GM23338 (cell line): ENCODE results near the gene DNASE1L1. TPM values are rescaled to one million over a fixed set of nuclear protein-coding genes. Genes with fewer than 3 reads are reported as not detected.

Experiments used
- ATAC-seq: fragments of 200-7000 bp; cut with Tn5 transposase; 3 replicates; pipeline ENCODE4 v1.9.1; 2020
- DNase-seq: peaks from one replicate; pipeline ENCODE4 v3.0.0-alpha.2; 2015; ENCODE audit warnings: low spot score
- H2AFZ ChIP-seq: fragments of 200-600 bp; sonication (generic); 2 replicates; pipeline ENCODE4 v1.8.0; 2016; ENCODE audit warnings: antibody characterized with exemption, mild to moderate bottlenecking, moderate library complexity
- H3F3A ChIP-seq: fragments of 200-600 bp; sonication (generic); replicated peaks from 2 replicates; pipeline ENCODE4 v1.8.0; 2017; ENCODE audit warnings: antibody characterized with exemption, mixed run types, low read depth
- H3K27ac ChIP-seq: fragments of 200-600 bp; sonication (generic); 2 replicates; pipeline ENCODE4 v1.6.1; 2016; ENCODE audit warnings: low read depth
- H3K27me3 ChIP-seq: fragments of 200-600 bp; sonication (generic); 2 replicates; pipeline ENCODE4 v1.8.0; 2016; ENCODE audit warnings: mild to moderate bottlenecking, mixed run types, moderate library complexity; ENCODE audit not compliant: insufficient read depth
- H3K36me3 ChIP-seq: fragments of 200-600 bp; sonication (generic); 2 replicates; pipeline ENCODE4 v1.8.0; 2016; ENCODE audit warnings: mild to moderate bottlenecking; ENCODE audit not compliant: insufficient read depth
- H3K4me1 ChIP-seq: fragments of 200-600 bp; sonication (generic); 2 replicates; pipeline ENCODE4 v1.8.0; 2016; ENCODE audit warnings: mild to moderate bottlenecking, moderate library complexity; ENCODE audit not compliant: insufficient read depth
- H3K4me2 ChIP-seq: fragments of 200-600 bp; sonication (generic); 2 replicates; pipeline ENCODE4 v1.7.1; 2017; ENCODE audit warnings: mixed run types
- H3K4me3 ChIP-seq: fragments of 200-600 bp; sonication (generic); 2 replicates; pipeline ENCODE4 v1.6.1; 2016; ENCODE audit warnings: mixed run types
- H3K79me2 ChIP-seq: fragments of 200-600 bp; sonication (generic); replicated peaks from 2 replicates; pipeline ENCODE4 v1.8.0; 2017; ENCODE audit warnings: mild to moderate bottlenecking; ENCODE audit not compliant: insufficient read depth
- H3K9me2 ChIP-seq: fragments of 200-600 bp; sonication (generic); 2 replicates; pipeline ENCODE4 v1.8.0; 2017; ENCODE audit not compliant: insufficient read depth
- H4K20me1 ChIP-seq: fragments of 200-600 bp; sonication (generic); replicated peaks from 2 replicates; pipeline ENCODE4 v1.8.0; 2017; ENCODE audit warnings: mild to moderate bottlenecking; ENCODE audit not compliant: insufficient read depth
- H3K27ac Mint-ChIP-seq: 2 replicates; pipeline ENCODE4 v1.8.0; 2020; ENCODE audit warnings: inconsistent platforms, mild to moderate bottlenecking, moderate library complexity, mixed read lengths
- H3K27me3 Mint-ChIP-seq: 3 replicates; pipeline ENCODE4 v1.8.0; 2022; ENCODE audit warnings: low read depth, mild to moderate bottlenecking, moderate library complexity, mixed read lengths, inconsistent platforms; ENCODE audit not compliant: insufficient read depth, poor library complexity
- H3K36me3 Mint-ChIP-seq: 3 replicates; pipeline ENCODE4 v1.8.0; 2021; ENCODE audit warnings: low read depth, mild to moderate bottlenecking, inconsistent platforms, moderate library complexity, mixed read lengths
- H3K4me1 Mint-ChIP-seq: 3 replicates; pipeline ENCODE4 v1.8.0; 2020; ENCODE audit warnings: mild to moderate bottlenecking, inconsistent platforms, mixed read lengths
- H3K4me3 Mint-ChIP-seq: 3 replicates; pipeline ENCODE4 v1.8.0; 2021; ENCODE audit warnings: moderate library complexity, mild to moderate bottlenecking, inconsistent platforms, mixed read lengths
- H3K9me3 Mint-ChIP-seq: 3 replicates; pipeline ENCODE4 v1.8.0; 2020; ENCODE audit warnings: moderate library complexity, mild to moderate bottlenecking, inconsistent platforms, mixed read lengths
- CREB1 ChIP-seq: fragments of 250-450 bp; sonication (Bioruptor Pico); IDR thresholded peaks from 2 replicates; pipeline ENCODE4 v1.5.0; 2020; ENCODE audit warnings: low read depth, mild to moderate bottlenecking, moderate library complexity
- CTCF ChIP-seq, 2 experiments: fragments of 200-600 bp in 1 of 2; sonication (generic) in 1 of 2; conservative IDR thresholded peaks; 2 replicates each; pipeline versions ENCODE4 v1.5.1 to v1.6.1; 2016 to 2017; ENCODE audit warnings: antibody characterized with exemption in 2 of 2, low read depth in 2 of 2, mild to moderate bottlenecking in 2 of 2, moderate library complexity in 1 of 2
- ETS1 ChIP-seq: IDR thresholded peaks from 2 replicates; pipeline ENCODE4 v1.6.1; 2016; ENCODE audit warnings: antibody characterized with exemption
- EZH2 ChIP-seq: fragments of 200-600 bp; sonication (generic); IDR thresholded peaks from one replicate; pipeline ENCODE4 v1.8.0; 2017; ENCODE audit warnings: antibody characterized with exemption, mild to moderate bottlenecking, low read depth; ENCODE audit not compliant: unreplicated experiment
- EZH2phosphoT487 ChIP-seq: fragments of 200-600 bp; sonication (generic); IDR thresholded peaks from one replicate; pipeline ENCODE4 v1.8.1; 2018; ENCODE audit warnings: antibody characterized with exemption; ENCODE audit not compliant: unreplicated experiment
- JUNB ChIP-seq: IDR thresholded peaks from one replicate; pipeline ENCODE4 v1.6.1; 2016; ENCODE audit warnings: antibody characterized with exemption; ENCODE audit not compliant: unreplicated experiment
- NANOG ChIP-seq: IDR thresholded peaks from 2 replicates; pipeline ENCODE4 v1.6.1; 2016; ENCODE audit warnings: antibody characterized with exemption, borderline replicate concordance
- POLR2AphosphoS5 ChIP-seq: IDR thresholded peaks from 2 replicates; pipeline ENCODE4 v1.6.1; 2016; ENCODE audit warnings: antibody characterized with exemption, low read depth
- REST ChIP-seq: IDR thresholded peaks from one replicate; pipeline ENCODE4 v1.6.1; 2018; ENCODE audit warnings: antibody characterized with exemption; ENCODE audit not compliant: unreplicated experiment
- STAT1 ChIP-seq: IDR thresholded peaks from one replicate; pipeline ENCODE4 v1.6.1; 2016; ENCODE audit warnings: antibody characterized with exemption; ENCODE audit not compliant: unreplicated experiment
- ZNF114 ChIP-seq: fragments of 250-450 bp; sonication (Bioruptor Pico); IDR thresholded peaks from 2 replicates; pipeline ENCODE4 v1.5.0; 2020; ENCODE audit warnings: mild to moderate bottlenecking, moderate library complexity
- ZNF331 ChIP-seq: fragments of 250-450 bp; sonication (Bioruptor Pico); IDR thresholded peaks from 2 replicates; pipeline ENCODE4 v1.5.0; 2020; ENCODE audit warnings: low read depth, mild to moderate bottlenecking, moderate library complexity
- ZNF462 ChIP-seq: fragments of 250-450 bp; sonication (Bioruptor Pico); IDR thresholded peaks from 2 replicates; pipeline ENCODE4 v1.5.0; 2020; ENCODE audit warnings: mild to moderate bottlenecking, moderate library complexity
- polyA plus RNA-seq: library from polyadenylated mRNA; unstranded; fragments of >200 nt; fragmentation: Nextera tagmentation; extraction: Ambion mirVana; gene quantifications from 2 replicates; pipeline ENCODE4 v1.2.1, GENCODE V29; 2016
- total RNA-seq: library from RNA; depleted of rRNA; stranded (reverse); fragments of >200 nt; shearing (Covaris generic); gene quantifications from 2 replicates; pipeline ENCODE4 v1.2.3, GENCODE V29; 2014

The DNASE1L1 gene
- total and polyA plus RNA-seq, 2 experiments from 2014 or later: 3.3 to 16.1 TPM

GRCh38 chrX:154380153-154380552, 28.9 kb downstream of the DNASE1L1 start:
- H3K4me1 Mint-ChIP-seq: peaks cover 18% of the 10 kb centered on the region
- H3K27me3 ChIP-seq: no peaks in the 10 kb centered on the region
- H3K4me3 ChIP-seq: peak overlapping the region; percentile 75
- peak overlapping the region; percentile 87 for H3K4me3 Mint-ChIP-seq
- no peaks in the 10 kb centered on the region for H3K9me3 Mint-ChIP-seq
- peak overlapping the region; percentile 97 for H3K27ac Mint-ChIP-seq
- no peaks in the 10 kb centered on the region for H4K20me1 ChIP-seq
- ATAC-seq (no peak), DNase-seq (no peak)
- peaks cover 12% of the 10 kb centered on the region for H3K27me3 Mint-ChIP-seq
- H3F3A ChIP-seq: no peaks in the 10 kb centered on the region
- peak overlapping the region; percentile 97 for H3K27ac ChIP-seq
- TF ChIP-seq CREB1 (CRISPR knock-in tag) (no peak), POLR2AphosphoS5 (no peak), ZNF331 (CRISPR knock-in tag) (no peak), JUNB (no peak), ZNF462 (no peak), ETS1 (no peak), STAT1 (no peak), NANOG (no peak), CTCF (conservative IDR thresholded peaks at IDR 0.05; ENCODE audit: low read depth in 2 of 2) (no peak), EZH2phosphoT487 (no peak), REST (no peak), ZNF114 (no peak), EZH2 (no peak)
- peaks cover 11% of the 10 kb centered on the region for H3K79me2 ChIP-seq
- peaks cover 20% of the 10 kb centered on the region for H3K36me3 Mint-ChIP-seq
- peaks cover 4% of the 10 kb centered on the region; the same call in 1 of the 2 replicates for H3K4me1 ChIP-seq
- no peak overlapping the region for H2AFZ ChIP-seq
- no peaks in the 10 kb centered on the region for H3K36me3 ChIP-seq
- H3K4me2 ChIP-seq: peak overlapping the region; percentile 80
- no peaks in the 10 kb centered on the region for H3K9me2 ChIP-seq
